Fibroblast of pulmonary artery (primary cell): Measurements from ENCODE around the gene PEX6.

Experiments
- DNase-seq: peaks from one replicate; pipeline ENCODE4 v3.0.0-alpha.2; 2010; ENCODE audit warnings: low read depth
- H3K4me3 ChIP-seq: replicated peaks from 2 replicates; pipeline ENCODE4 v1.5.1; 2011; ENCODE audit warnings: low read depth, mild to moderate bottlenecking, control low read depth, low read length, moderate library complexity
- TF ChIP-seq, protein P1 (sequence below): IDR thresholded peaks from 2 replicates; pipeline ENCODE4 v1.5.1; 2011; ENCODE audit warnings: mild to moderate bottlenecking, control low read depth, low read length, inconsistent platforms; ENCODE audit errors: missing control alignments

PEX6 gene, protein sequence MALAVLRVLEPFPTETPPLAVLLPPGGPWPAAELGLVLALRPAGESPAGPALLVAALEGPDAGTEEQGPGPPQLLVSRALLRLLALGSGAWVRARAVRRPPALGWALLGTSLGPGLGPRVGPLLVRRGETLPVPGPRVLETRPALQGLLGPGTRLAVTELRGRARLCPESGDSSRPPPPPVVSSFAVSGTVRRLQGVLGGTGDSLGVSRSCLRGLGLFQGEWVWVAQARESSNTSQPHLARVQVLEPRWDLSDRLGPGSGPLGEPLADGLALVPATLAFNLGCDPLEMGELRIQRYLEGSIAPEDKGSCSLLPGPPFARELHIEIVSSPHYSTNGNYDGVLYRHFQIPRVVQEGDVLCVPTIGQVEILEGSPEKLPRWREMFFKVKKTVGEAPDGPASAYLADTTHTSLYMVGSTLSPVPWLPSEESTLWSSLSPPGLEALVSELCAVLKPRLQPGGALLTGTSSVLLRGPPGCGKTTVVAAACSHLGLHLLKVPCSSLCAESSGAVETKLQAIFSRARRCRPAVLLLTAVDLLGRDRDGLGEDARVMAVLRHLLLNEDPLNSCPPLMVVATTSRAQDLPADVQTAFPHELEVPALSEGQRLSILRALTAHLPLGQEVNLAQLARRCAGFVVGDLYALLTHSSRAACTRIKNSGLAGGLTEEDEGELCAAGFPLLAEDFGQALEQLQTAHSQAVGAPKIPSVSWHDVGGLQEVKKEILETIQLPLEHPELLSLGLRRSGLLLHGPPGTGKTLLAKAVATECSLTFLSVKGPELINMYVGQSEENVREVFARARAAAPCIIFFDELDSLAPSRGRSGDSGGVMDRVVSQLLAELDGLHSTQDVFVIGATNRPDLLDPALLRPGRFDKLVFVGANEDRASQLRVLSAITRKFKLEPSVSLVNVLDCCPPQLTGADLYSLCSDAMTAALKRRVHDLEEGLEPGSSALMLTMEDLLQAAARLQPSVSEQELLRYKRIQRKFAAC

DNA sequence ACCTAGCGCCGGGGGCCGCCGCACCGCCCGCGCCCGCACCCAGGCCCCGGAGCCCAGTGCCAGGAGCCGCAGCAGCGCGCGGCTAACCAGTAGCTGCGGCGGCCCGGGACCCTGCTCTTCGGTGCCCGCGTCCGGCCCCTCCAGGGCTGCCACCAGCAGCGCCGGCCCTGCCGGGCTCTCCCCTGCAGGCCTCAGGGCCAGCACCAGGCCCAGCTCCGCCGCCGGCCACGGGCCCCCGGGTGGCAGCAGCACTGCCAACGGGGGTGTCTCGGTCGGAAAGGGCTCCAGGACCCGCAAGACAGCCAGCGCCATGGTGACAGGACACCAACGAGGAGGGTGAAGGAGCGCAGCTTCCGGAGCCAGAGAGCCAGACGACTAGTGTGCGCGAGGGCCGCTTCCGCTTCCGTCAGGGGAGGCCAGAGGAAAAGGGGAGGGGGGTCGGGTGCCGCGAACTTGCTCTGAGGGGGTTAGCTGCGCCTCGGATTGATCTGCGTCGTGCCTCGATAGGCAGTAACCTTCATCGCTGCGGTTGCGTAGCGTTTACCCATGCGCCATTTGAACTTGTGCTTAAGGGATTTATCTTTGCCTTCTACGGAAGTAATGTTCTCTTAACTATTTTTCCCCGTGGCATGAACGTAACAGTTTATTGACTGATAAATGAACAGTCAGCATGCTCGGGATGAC is at the start of gene PEX6:
TSS of gene PEX6 (minus strand) at position 343 of the 684 bp plus-strand sequence. CDS start at position 312, 31 bp downstream.
- H3K4me3 ChIP-seq, result peak within 1 kb of the TSS; percentile 72
- TF ChIP-seq, protein P1, sequence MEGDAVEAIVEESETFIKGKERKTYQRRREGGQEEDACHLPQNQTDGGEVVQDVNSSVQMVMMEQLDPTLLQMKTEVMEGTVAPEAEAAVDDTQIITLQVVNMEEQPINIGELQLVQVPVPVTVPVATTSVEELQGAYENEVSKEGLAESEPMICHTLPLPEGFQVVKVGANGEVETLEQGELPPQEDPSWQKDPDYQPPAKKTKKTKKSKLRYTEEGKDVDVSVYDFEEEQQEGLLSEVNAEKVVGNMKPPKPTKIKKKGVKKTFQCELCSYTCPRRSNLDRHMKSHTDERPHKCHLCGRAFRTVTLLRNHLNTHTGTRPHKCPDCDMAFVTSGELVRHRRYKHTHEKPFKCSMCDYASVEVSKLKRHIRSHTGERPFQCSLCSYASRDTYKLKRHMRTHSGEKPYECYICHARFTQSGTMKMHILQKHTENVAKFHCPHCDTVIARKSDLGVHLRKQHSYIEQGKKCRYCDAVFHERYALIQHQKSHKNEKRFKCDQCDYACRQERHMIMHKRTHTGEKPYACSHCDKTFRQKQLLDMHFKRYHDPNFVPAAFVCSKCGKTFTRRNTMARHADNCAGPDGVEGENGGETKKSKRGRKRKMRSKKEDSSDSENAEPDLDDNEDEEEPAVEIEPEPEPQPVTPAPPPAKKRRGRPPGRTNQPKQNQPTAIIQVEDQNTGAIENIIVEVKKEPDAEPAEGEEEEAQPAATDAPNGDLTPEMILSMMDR, result no peak
- peak; percentile 79 for DNase-seq

DNA sequence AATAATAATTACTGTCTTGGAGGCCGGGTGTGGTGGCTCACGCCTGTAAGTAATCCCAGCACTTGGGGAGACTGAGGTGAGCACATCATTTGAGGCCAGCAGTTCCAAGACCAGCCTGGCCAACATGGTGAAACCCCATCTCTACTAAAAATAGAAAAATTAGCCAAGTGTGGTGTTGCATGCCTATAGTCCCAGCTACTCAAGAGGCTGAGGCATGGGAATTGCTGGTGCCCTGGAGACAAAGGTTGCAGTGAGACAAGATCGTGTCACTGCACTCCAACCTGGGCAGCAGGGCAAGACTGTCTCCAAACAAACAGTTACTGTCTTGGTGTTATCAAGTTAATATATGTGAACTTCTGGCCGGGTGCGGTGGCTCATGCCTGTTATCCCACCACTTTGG is 47.4 kb upstream of the PEX6 start:
- no peak overlapping the region for H3K4me3 ChIP-seq
- TF ChIP-seq, protein P1, result no peak
- DNase-seq, result no peak

DNA sequence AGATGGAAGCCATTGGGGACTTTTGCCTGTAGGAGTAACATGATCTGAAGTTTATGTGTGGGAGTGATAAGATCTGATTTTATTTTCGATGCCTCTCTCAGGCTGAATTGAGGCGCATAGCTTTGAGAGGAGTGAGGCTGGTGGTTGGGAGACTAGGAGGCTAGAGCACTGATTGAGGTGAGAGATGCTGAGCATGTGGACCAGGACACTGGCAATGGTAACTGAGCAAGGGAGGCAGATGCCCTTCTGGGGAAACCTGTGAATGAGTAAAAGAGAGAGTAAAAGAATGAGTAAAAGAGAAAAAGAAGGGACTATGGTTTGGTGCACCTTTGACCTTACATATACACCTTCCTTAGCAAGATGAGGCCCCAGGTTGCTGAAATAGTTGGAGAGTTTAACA is 45.5 kb upstream of the PEX6 start:
- no peak for DNase-seq
- TF ChIP-seq, protein P1, result no peak
- no peak overlapping the region for H3K4me3 ChIP-seq

DNA sequence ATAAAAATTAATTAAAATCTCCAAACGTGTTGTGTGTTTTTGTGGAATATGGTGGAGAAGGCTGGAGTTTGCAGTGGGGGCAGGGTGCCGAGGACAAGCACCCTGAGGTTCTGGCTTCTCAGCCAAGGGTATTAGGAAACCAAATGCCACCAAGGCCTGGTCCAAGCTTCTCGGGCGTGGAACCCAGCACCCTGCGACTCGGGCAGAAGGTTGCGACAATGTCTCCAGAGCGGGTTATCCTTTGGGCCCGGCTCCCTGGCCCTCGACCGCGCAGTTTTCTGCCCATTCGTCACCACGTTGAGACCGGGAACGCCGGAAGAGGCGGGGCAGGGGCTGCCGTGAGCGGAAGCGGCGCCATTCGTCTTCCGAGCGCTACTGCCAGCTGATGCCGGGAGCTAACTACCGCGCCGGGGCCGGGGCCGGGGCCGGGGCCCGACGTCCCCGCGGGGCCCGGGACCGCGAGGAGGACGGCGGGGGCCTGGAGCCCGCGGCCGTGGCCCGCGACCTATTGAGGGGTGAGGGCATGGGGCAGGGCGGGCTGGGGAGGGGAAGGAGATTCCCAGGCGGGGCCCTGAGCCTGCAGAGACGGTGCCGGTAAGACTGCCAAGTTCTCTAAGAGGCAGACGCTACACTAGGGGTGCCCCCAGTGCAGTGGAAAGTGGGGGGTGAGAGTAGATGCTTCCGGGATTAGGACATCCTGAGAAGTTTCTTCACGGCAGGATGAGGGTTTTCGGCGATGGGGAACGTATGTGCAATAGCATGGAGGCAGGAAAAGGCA is 42.5 kb upstream of the PEX6 start, which contains the start of gene RRP36:
TSS of gene RRP36 (plus strand) at position 354 of the 778 bp plus-strand sequence. CDS start at position 386, 32 bp downstream.
- peak; percentile 66 for DNase-seq
- TF ChIP-seq, protein P1, result no peak
- peak within 1 kb of the TSS; percentile 87 for H3K4me3 ChIP-seq

DNA sequence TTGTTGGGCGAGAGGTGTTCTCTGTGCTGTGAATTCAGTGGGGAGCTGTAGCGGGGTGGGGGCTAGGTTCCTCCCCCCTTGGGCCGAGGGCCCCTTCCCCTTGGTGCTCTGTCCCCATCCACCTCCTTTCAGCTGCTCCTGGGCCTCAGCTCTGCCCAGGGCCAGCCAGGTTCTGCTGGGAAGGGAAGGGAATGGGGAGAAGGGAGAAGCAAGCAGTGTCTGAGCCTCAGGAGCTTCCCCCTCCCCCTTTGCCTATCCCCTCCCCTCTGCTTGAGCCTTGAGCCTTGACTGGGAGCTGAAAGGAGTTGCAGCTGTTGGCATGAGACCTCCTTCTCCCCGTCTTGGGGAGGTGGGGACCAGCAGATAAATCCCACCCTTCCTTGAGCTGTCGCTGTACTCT is 41.9 kb upstream of the PEX6 start:
- peak overlapping the region; percentile 87 for H3K4me3 ChIP-seq
- peak; percentile 7 for DNase-seq
- TF ChIP-seq, protein P1, result no peak
